GM19452 (cell line): Measurements from ENCODE around the gene HMGN4.
"Not testable (repeated sequence)": the region's sequence is repeated elsewhere in the genome, so short reads cannot be mapped to it uniquely, and the experiment has no call there.

Experiments
- ATAC-seq: cut with Tn5 transposase; IDR thresholded peaks from one replicate; pipeline ENCODE4 v1.9.1; 2021; ENCODE audit not compliant: unreplicated experiment

HMGN4 gene

GRCh38 chr6:26522486-26523228, 15.5 kb upstream of the HMGN4 start:
- ATAC-seq, result not testable (repeated sequence)

GRCh38 chr6:26524314-26524713, 13.9 kb upstream of the HMGN4 start:
- not testable (repeated sequence) for ATAC-seq

- ATAC-seq, result no peak
Observed at GRCh38 chr6:26524722-26525370, 13.3 kb upstream of the HMGN4 start.

GRCh38 chr6:26525838-26526237, 12.3 kb upstream of the HMGN4 start:
- ATAC-seq, result no peak

GRCh38 chr6:26526928-26527327, 11.2 kb upstream of the HMGN4 start:
- ATAC-seq, result no peak

GRCh38 chr6:26530203-26530602, 8.0 kb upstream of the HMGN4 start:
- no peak for ATAC-seq

- no peak for ATAC-seq
Observed at GRCh38 chr6:26531897-26532296, 6.3 kb upstream of the HMGN4 start.

GRCh38 chr6:26532699-26533531, 5.3 kb upstream of the HMGN4 start:
- ATAC-seq, result no peak

GRCh38 chr6:26533532-26533931, 4.6 kb upstream of the HMGN4 start:
- ATAC-seq, result no peak

GRCh38 chr6:26534681-26535465, 3.3 kb upstream of the HMGN4 start:
- no peak for ATAC-seq

- no peak for ATAC-seq
Observed at GRCh38 chr6:26536571-26537159, 1.5 kb upstream of the HMGN4 start.

- ATAC-seq, result peak; percentile 35
Observed at GRCh38 chr6:26537160-26537845, 863 bp upstream of the HMGN4 start.

- peak; percentile 1 for ATAC-seq
Observed at GRCh38 chr6:26538572-26538902, 371 bp downstream of the HMGN4 start.

GRCh38 chr6:26539071-26539615, 977 bp downstream of the HMGN4 start:
- ATAC-seq, result no peak

- ATAC-seq, result no peak
Observed at GRCh38 chr6:26541579-26541978, 3.4 kb downstream of the HMGN4 start.

GRCh38 chr6:26543953-26544352, 5.8 kb downstream of the HMGN4 start:
- ATAC-seq, result no peak

GRCh38 chr6:26544473-26544872, 6.3 kb downstream of the HMGN4 start:
- no peak for ATAC-seq

- ATAC-seq, result no peak
Observed at GRCh38 chr6:26545627-26546026, 7.5 kb downstream of the HMGN4 start.

GRCh38 chr6:26547363-26547762, 9.2 kb downstream of the HMGN4 start:
- not testable (repeated sequence) for ATAC-seq
